GM19452 (cell line): ENCODE measurements around the gene SECISBP2.
"Not testable (repeated sequence)": the region's sequence is repeated elsewhere in the genome, so short reads cannot be mapped to it uniquely, and the experiment has no call there.

Experiments used
- ATAC-seq: cut with Tn5 transposase; IDR thresholded peaks from one replicate; pipeline ENCODE4 v1.9.1; 2021; ENCODE audit not compliant: unreplicated experiment

SECISBP2 gene

DNA sequence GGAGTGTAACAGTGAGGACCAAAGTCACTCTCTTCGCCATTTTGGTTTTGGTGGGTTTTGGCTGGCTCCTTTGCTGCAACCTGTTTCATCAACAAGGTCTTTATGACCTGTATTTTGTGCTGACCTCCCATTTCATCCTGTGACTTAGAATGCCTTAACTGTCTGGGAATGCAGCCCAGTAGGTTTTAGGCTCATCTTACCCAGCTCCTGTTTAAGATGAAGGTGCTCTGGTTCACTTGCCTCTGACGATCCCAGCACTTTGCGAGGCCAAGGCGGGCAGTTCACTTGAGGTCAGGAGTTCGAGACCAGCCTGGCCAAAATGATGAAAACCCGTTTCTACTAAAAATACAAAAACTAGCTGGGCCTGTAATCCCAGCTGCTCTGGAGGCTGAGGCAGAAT lies 9.1 kb upstream of the SECISBP2 start:
- ATAC-seq = no peak

DNA sequence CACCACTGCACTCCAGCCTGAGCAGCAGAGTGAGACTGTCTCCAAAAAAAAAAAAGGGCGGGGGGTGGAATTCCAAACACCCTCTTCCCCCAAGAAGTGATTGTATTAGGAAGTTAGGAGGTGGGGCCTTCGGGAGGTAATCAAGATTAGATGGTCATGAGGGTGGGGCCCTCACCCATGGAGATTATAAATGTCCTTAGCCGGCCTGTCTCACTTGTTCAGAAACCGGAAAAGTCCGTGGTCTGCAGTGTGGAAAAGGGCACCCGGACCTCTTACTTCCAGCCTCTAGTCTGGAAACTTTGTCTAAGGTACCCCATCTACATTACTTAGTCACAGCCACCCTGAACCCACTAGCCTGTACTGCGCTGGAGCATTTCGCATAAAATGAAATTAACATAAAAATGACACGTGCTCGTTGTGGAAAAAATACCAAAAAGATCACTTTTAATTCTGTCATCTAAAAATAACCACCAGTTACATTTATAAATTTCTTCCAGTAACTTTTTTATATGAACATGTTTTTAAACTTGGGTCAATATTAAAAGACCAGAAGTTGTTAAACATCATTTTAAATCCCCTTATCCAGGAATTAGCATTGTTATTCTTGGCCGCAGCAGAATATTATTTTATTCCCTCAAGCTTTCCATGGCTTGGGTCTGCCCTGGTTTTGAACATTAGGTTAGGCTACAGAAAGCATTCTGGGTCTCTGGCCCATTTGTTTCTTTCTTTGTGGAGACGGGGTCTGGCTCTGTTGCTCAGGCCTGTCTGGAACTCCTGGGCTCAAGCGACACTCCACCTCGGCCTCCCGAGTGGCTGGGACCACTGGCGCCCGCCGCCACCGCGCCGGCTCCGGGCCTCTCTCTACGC lies 8.5 kb upstream of the SECISBP2 start:
- no peak for ATAC-seq

DNA sequence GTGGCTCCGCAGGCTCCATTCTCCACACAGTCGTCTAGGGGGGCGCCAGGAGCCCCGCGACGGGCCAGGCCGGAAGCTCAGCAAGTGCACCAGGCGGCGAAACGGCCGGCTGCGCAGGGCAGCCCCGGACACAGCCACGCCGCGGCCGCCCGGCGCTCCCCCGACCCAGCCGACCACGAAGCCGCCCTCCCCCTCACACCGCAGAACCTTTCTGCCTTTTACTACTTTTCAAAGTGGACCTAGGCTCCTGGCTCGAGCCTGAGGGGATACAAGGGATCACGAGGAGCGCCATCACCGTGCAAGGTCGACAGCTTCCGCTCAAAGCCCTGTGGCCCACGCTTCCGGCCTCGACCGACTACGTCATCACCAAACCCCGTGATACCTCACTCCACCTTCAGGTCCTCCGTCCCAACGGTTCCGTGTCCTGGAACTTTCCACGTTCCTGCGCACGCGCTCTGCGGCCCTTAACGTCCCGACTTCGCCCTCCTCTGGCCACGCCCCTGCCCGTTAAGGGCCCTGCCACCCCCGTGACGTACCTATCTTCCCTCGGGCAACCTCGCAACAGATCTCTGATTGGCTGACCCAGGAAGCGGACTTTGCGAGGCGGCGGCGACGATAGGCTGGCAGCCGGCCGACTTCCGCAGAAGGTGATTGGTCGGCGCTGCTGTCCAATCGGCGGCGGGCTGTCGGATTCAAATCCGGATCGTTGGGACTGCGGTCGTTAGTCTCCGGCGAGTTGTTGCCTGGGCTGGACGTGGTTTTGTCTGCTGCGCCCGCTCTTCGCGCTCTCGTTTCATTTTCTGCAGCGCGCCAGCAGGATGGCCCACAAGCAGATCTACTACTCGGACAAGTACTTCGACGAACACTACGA lies 7.6 kb upstream of the SECISBP2 start, which contains the start of gene CKS2:
CKS2 (plus strand) TSS at position 721 of the 871 bp plus-strand sequence; CDS start at position 819, 98 bp downstream.
- ATAC-seq = peak; percentile 91

DNA sequence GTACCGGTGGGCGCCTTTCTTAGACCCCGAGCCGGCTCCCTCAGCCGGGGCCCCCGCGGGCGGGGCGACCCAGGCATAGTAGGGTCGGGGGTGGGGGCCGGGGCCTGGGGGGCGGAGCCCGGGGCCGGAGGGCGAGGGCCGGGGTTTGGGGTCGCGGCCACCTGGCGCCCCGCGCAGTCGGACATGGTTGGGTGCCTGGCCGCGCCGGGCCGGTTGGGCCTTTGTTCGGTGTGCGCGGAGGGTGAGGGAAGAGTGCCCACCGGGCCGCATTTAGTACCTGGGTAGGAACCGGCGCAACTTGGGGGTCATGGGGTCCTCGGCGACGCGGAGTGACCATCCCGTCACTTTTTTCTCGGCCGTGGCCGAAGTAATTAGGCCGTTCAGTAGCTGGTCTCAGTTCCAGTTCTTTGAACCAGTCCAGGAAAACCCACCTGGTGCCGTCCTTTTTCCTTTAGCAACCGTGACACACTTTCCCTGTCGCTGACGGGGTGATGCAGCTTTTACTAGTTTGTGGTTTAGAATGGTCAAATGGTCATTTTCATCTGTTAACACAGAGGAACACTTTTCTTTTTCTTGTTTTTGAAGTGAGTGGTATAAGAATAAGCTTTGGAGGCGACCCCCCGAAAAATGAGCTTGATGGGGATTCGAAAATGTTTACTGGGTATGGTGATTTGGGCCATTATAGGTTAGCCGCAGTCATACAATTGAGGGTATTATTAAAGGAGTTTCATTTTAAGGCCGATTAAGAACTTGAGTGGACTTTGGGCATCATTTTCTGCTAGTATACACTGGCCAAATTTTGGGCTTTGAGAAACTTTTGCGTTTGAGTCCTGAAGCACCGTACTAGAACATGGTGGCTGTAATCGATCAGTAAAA lies 6.7 kb upstream of the SECISBP2 start:
- peak; percentile 2 for ATAC-seq

DNA sequence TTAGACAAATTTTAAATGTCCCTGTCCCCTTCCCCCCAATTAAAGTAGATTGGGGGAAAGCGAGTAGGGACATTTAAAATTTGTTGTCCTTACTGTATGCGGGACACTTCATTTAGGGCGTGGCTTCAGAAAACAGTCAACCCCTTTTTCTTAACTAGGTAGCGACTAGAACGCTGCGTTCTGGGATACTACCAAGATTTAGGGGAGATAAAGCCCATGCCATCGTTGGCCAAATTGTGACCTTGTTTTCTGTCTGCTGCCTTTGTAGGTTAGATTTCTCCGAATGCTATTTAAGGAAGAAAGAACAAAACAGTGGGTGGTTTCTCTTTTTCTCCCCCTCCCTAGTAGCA lies 6.1 kb upstream of the SECISBP2 start:
- ATAC-seq = no peak

DNA sequence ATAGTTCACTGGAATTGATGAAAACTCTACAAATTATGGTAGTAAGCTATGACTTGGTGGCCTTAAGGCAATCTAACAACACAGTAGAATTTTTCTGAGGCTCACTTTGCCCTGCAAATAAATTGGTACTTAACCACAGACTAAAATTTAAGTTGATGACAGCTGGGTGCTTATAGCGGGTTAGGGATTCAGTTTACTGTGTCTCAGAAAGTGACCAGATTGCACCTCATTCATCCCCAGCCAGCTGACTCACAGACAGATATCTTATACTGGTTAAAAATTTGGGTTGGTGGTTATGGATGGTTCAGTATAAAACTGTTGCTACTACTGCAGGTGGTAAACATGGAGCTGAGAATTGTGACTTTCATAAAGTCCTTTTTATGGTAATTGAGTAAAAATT lies 4.5 kb upstream of the SECISBP2 start:
- ATAC-seq = no peak

DNA sequence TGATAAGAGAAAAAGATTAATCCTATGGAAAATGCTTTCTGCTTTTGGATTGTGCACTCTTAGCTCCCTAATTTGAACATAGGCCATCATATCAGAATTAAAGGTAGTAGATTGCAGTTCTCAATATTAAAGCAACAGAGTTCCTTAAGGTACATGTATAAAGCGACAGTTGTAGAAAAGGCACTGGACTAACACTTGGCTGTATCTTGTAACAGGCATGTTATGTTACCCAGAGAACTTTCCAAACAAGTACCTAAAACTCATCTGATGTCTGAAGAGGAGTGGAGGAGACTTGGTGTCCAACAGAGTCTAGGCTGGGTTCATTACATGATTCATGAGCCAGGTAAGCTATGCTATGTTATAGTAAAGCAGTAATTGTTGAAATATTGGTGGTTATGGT lies 3.3 kb upstream of the SECISBP2 start:
- ATAC-seq = no peak

DNA sequence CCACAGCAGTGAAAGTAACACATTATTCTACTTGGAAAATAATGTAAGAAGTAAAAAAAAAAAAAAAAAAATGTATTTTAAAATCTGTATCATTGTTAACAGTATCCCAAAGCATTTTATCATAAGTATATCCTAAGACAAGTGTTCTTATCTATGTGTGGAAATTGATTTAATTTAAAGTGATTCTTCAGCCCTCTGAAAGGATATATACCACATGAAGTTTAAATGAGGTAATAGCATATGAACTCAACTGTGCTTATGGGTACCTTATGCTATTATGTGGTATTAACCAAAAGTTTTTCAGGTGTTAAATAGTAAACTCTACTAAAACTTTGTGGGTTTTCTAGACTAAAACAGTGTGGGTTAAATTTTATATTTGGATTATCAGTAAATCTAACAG lies 2.8 kb upstream of the SECISBP2 start:
- no peak for ATAC-seq

DNA sequence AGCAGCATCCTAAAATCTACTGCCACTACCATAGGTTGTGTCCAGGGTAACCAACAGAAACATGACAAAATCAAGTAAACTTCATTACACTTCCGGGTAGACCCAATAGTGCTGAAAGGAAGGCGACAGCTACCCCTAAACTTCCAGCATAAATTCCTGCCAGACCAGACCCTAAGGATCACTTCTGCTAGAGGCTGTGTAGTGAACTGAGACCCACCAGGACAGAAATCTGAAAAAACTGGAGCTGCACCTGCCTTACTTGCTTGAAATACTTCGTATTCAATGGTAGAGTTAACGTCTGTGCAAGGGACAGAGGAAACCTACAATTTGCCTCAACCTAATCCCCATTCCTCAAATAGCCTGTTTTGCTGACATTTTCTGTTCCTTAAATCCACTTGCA lies 1.0 kb upstream of the SECISBP2 start:
- no peak for ATAC-seq

DNA sequence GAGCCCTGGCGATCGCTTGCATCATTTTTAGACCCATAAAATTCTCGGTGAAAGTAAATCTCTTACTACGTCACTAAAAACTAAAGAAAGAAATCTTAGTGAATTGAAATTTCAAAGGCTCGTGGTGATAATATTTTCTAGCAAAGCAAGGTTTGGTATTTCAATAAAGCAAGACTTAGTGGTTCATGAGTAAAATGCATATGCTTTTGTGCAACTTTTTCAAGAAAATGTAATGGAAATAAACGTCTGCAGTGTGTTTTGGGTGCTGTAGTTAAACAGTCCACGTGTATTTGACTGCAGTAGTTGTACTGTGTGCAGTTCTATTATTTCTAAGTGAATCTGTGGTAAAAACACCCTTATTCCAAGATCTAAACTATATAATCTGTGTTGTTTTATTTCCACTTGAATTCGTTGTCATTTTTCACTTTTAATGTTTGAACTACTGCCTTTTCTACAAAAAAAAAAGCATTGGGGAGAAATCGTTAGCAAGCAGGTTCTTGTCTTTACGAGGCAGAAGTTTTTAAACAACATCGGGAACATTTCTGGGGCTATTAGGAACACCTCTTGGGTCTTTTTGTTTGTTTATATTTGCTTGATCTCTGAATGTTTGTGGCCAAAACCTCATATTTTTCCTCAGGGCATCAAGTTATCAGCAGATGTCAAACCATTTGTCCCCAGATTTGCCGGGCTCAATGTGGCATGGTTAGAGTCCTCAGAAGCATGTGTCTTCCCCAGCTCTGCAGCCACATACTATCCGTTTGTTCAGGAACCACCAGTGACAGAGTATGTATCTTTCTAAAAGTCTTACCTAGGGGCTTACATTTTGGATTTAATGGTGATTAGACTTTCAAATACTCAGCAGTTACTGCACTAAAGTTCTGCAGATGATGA lies 960 bp downstream of the SECISBP2 start:
- ATAC-seq = no peak

DNA sequence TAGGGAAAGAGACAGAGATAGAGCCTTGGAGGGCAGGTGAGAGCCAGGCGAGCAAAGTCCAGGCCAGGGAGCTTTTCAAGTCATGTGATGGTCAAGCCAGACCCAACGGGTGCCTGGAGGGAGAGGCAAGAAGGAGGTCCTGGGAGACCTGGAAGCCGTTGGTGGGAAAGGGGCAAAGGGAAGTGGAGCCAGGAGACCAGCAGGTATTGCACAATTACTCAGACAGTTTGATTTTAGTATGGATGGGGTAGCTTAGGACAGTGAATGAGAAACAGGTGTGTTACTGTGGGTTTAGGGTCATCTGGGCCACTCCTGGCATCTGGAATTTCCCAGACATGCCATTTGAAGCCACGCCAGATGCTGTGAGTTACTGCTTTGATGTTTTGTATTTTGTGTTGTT lies 5.1 kb downstream of the SECISBP2 start:
- ATAC-seq = no peak

DNA sequence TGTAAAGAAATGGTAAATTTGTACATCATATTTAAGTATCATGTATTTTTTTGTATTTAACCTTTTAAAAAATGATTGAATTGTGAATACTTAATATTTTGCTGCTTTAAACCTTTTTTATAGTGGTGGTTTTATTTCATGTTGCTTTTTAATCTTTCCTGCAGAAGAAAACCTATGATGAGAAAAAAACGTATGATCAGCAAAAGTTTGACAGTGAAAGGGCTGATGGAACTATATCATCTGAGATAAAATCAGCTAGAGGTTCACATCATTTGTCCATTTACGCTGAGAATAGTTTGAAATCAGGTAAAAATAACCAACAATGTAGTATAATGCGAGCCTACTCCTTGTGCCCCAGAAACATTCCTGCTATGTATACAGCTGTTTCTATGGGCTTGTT lies 7.4 kb downstream of the SECISBP2 start:
- ATAC-seq = no peak

DNA sequence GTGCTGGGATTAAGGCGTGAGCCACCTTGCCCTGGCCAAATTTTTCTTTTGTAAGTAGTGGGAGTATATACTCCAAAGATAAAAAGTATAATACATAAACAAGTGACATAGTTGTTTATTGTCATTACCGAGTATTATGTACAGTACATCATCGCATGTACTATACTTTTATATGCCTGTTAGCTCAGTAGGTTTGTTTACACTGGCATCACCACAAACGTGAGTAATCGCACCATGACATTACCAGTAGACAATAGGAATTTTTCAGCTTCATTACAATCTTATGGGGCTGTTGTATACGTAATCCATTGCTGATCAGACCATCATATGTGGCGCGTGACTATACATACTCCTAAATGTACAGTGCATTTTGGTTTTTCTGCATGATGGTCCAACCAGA lies 9.8 kb downstream of the SECISBP2 start:
- ATAC-seq = no peak

DNA sequence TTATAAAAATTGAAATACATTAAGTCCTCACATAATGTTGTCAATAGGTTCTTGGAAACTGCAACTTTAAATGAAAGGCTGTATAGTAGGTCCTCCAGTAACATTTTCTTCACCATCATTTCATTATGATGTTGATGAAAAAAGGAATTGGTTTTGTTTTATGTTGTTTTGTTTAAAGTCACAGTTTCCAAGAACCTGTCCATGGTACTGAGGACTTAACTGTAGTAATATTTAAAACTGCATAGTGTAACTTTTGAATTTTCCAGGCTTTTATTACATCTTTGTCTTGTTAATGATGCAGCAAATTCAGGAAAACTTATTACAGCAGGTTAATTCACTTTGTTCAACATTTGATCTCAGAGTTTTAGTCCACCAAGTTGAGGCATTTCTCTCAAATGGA lies 11.6 kb downstream of the SECISBP2 start:
- ATAC-seq = no peak

DNA sequence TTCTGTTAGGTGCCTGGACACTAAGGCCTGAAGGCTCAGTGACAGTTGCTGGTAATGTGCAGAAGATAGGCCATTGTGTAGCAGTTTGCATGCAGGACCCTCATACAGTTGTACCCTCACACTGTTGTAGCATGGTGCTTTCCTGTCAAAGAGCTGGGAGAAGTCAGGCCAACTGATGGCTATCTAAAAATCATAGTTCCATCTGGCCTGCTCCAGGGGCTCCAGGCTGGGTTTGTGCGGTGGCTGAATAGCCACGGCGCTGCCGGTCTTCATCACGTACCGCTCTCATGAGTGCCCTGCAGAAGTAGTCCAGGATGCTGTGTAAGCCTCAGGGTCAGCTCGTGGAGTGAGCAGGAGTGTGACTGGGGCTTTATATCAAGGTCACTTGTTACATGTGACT lies 12.2 kb downstream of the SECISBP2 start:
- ATAC-seq = no peak

DNA sequence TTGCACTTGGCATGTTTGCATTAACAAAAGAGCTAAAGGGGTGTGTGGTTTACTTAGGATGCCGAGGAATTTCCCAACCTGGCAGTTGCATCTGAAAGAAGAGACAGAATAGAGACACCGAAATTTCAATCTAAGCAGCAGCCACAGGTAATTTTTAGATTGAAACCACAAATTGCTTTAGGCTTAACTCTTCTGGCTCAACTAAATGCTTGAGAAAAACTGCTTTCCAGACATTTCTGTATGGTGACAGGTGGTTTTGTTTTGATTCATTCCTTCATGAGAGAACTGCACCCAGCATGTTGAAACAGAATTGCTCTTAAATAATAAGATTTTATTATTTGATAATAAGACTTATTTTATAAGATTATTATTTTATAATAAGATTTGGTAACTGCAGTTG lies 21.5 kb downstream of the SECISBP2 start:
- no peak for ATAC-seq

DNA sequence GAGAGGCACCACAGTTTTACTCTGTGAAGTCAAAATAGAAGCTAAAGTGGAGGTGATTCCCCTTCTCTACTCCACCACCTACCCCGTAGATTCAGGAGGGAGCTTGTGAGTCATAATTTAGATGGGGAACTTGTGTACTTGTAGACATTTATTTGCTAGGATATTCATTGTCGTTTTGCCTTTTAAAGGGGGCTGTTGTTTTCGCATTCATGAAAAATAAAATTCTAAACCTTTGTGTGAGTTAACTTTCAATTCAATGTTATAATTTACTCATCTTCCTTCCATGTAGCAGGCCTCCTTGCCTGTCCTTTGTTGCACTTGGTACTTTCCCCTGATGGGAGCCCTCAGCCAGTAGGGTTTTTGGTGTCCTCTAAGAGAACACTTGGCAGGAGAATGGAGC lies 22.0 kb downstream of the SECISBP2 start:
- ATAC-seq = no peak

DNA sequence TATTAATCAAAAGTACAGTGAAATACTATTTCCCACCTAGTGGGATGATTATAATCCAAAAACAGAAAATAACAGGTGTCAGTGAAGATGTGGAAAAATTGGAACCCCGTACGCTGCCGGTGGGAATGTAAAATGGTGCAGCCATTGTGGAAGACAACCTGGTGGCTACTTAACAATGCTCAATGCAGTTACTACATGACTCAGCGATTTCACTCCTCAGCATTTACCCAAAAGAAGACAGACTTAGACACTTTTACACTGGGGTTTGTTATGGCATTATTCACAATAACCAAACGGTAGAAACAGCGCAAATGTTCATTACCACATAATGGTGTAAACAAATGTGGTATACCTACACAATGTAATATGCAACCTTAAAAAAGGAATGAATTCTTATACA lies 23.9 kb downstream of the SECISBP2 start:
- ATAC-seq = no peak

DNA sequence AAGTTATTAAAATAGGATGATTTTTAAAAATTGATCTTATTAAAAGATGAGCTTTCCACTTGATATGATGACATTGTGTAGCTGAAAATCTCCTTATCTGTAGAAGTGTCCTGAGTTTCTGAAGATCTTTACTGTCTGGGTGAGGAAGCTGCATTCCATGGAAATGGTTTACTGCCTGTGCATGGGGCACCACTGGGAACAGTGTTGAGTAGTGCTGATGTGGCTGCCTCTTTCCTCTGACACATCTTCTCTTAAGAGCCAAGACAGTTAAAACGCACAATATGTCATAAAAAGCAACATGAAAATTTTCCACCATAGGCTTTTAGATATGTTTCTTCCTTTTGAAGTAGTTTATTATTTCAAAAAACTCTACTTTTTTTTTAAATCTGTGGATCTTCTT lies 24.6 kb downstream of the SECISBP2 start:
- ATAC-seq = no peak

DNA sequence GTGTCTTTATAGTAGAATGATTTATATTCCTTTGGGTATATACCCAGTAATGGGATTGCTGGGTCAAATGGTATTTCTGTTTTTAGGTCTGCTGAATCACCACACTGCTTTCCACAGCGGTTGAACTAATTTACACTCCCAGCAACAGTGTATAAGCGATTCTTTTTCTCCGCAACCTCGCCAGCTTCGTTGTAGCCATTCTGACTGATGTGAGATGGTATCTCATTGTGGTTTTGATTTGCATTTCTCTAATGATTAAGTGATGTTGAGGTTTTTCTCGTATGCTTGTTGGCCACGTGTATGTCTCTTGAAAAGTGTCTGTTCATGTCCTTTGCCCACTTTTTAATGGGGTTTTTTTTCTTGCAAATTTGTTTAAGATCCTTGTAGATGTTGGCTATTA lies 25.5 kb downstream of the SECISBP2 start:
- not testable (repeated sequence) for ATAC-seq
